ENCODE results near the gene PRM2.

PRM2 gene

GRCh38 chr16:11283820-11284248 is 7.6 kb upstream of the PRM2 start:
- no peak overlapping the region for H3K9ac ChIP-seq (ENCODE audit: low read depth, low read length)
- H2AFZ ChIP-seq (ENCODE audit: low read depth, low read length): no peak overlapping the region
- H3K9me3 ChIP-seq (ENCODE audit: insufficient read depth, low read length, severe bottlenecking): no peaks in the 10 kb centered on the region
- TF ChIP-seq EZH2 (IDR thresholded peaks at IDR 0.05; ENCODE audit: borderline replicate concordance, low read depth, low read length, severe bottlenecking): no peak
- no peak overlapping the region for H3K27ac ChIP-seq (ENCODE audit: low read length)
- H3K4me1 ChIP-seq (ENCODE audit: insufficient read depth, low read length): no peaks in the 10 kb centered on the region
- no peak for ATAC-seq (ENCODE audit: insufficient read depth, low read depth)
- H4K20me1 ChIP-seq (ENCODE audit: insufficient read depth, low read length): no peaks in the 10 kb centered on the region
- DNase-seq: no peak
- no peaks in the 10 kb centered on the region for H3K36me3 ChIP-seq (ENCODE audit: insufficient read depth, low read length)
- H3K79me2 ChIP-seq (ENCODE audit: insufficient read depth, low read length): no peaks in the 10 kb centered on the region
- H3K4me3 ChIP-seq (ENCODE audit: low read depth in 1 of 2, low read length in 2 of 2): no peak overlapping the region
- peaks cover 4% of the 10 kb centered on the region for H3K27me3 ChIP-seq (ENCODE audit: insufficient read depth, low read length, poor library complexity)
- no peak overlapping the region for H3K4me2 ChIP-seq (ENCODE audit: insufficient read depth, low read length)

DNA sequence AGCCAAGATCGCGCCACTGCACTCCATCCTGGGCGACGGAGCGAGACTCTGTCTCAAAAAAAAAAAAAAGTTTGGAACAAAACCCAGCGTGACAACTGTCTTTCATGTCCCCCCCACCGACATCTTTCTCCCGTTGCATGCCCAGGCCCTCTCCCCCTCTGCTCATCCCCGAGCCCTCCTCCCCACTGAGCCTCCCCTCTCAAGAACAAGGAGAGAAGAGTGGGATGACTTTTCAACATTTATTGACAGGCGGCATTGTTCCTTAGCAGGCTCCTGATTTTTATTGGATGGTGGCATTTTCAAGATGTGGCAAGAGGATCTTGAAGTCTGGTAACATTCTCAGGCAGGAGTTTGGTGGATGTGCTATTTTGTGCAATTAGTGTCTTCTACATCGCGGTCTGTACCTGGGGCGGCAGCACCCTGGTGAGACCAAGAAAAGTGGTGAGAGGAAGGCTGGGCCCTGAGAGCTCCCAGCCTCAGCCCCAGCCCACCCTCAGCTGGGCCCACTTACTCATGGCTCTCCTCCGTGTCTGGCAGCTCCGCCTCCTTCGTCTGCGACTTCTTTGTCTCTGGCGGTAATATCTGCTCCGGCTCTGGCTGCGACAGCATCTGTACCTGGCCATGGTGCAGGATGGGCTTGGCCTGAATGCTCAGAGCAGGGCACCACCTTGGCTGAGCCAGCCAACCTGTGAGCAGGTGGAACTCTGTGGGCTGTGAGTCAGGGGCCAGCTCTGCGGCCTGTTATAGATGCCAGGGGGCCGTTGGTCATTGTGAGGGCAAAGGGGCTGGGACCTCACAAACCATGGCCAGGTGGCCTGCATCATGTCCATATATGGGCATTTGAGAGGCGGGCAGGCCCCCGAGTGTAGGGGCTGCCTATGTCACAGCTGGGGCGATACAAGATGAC is 4.6 kb upstream of the PRM2 start, which contains the start of gene PRM1:
PRM1 (minus strand) TSS at position 715 of the 907 bp plus-strand sequence; CDS start at position 623, 92 bp downstream.
- no peak within 1 kb of the TSS for H3K4me2 ChIP-seq (ENCODE audit: insufficient read depth, low read length)
- no peaks in the 10 kb centered on the region for H4K20me1 ChIP-seq (ENCODE audit: insufficient read depth, low read length)
- H3K9ac ChIP-seq (ENCODE audit: low read depth, low read length): no peak within 1 kb of the TSS
- peaks cover 4% of the 10 kb centered on the region for H3K27me3 ChIP-seq (ENCODE audit: insufficient read depth, low read length, poor library complexity)
- ATAC-seq (ENCODE audit: insufficient read depth, low read depth) (no peak), DNase-seq (no peak)
- no peaks in the 10 kb centered on the region for H3K4me1 ChIP-seq (ENCODE audit: insufficient read depth, low read length)
- no peaks in the 10 kb centered on the region for H3K9me3 ChIP-seq (ENCODE audit: insufficient read depth, low read length, severe bottlenecking)
- H3K4me3 ChIP-seq (ENCODE audit: low read depth in 1 of 2, low read length in 2 of 2): no peak within 1 kb of the TSS
- TF ChIP-seq, protein P1, sequence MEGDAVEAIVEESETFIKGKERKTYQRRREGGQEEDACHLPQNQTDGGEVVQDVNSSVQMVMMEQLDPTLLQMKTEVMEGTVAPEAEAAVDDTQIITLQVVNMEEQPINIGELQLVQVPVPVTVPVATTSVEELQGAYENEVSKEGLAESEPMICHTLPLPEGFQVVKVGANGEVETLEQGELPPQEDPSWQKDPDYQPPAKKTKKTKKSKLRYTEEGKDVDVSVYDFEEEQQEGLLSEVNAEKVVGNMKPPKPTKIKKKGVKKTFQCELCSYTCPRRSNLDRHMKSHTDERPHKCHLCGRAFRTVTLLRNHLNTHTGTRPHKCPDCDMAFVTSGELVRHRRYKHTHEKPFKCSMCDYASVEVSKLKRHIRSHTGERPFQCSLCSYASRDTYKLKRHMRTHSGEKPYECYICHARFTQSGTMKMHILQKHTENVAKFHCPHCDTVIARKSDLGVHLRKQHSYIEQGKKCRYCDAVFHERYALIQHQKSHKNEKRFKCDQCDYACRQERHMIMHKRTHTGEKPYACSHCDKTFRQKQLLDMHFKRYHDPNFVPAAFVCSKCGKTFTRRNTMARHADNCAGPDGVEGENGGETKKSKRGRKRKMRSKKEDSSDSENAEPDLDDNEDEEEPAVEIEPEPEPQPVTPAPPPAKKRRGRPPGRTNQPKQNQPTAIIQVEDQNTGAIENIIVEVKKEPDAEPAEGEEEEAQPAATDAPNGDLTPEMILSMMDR (IDR thresholded peaks at IDR 0.05; ENCODE audit: borderline replicate concordance, extremely low read depth, low read length, poor library complexity, severe bottlenecking): no peak
- TF ChIP-seq EZH2 (IDR thresholded peaks at IDR 0.05; ENCODE audit: borderline replicate concordance, low read depth, low read length, severe bottlenecking): no peak
- H3K27ac ChIP-seq (ENCODE audit: low read length): no peak within 1 kb of the TSS
- H2AFZ ChIP-seq (ENCODE audit: low read depth, low read length): no peak within 1 kb of the TSS
- no peaks in the 10 kb centered on the region for H3K36me3 ChIP-seq (ENCODE audit: insufficient read depth, low read length)
- no peaks in the 10 kb centered on the region for H3K79me2 ChIP-seq (ENCODE audit: insufficient read depth, low read length)

GRCh38 chr16:11278681-11279628 is 2.7 kb upstream of the PRM2 start:
- Histone ChIP-seq H3K4me2 (ENCODE audit: insufficient read depth, low read length) (no peak overlapping the region), H2AFZ (ENCODE audit: low read depth, low read length) (no peak overlapping the region), H3K36me3 (ENCODE audit: insufficient read depth, low read length) (no peaks in the 10 kb centered on the region), H3K9ac (ENCODE audit: low read depth, low read length) (no peak overlapping the region), H3K4me3 (ENCODE audit: low read depth in 1 of 2, low read length in 2 of 2) (no peak overlapping the region), H3K4me1 (ENCODE audit: insufficient read depth, low read length) (no peaks in the 10 kb centered on the region), H3K27me3 (ENCODE audit: insufficient read depth, low read length, poor library complexity) (peaks cover 4% of the 10 kb centered on the region), H3K27ac (ENCODE audit: low read length) (no peak overlapping the region), H3K79me2 (ENCODE audit: insufficient read depth, low read length) (no peaks in the 10 kb centered on the region), H3K9me3 (ENCODE audit: insufficient read depth, low read length, severe bottlenecking) (no peaks in the 10 kb centered on the region), H4K20me1 (ENCODE audit: insufficient read depth, low read length) (no peaks in the 10 kb centered on the region)
- ATAC-seq (ENCODE audit: insufficient read depth, low read depth): no peak
- TF ChIP-seq EZH2 (IDR thresholded peaks at IDR 0.05; ENCODE audit: borderline replicate concordance, low read depth, low read length, severe bottlenecking): no peak
- TF ChIP-seq, protein P1 (IDR thresholded peaks at IDR 0.05; ENCODE audit: borderline replicate concordance, extremely low read depth, low read length, poor library complexity, severe bottlenecking): no peak
- DNase-seq: no peak
